HG02678 (cell line): Measurements from ENCODE around the gene BLTP3B.

ENCODE experiments used
- ATAC-seq: cut with Tn5 transposase; IDR thresholded peaks from one replicate; pipeline ENCODE4 v1.9.1; 2021; ENCODE audit warnings: mild to moderate bottlenecking, moderate library complexity; ENCODE audit not compliant: unreplicated experiment

The BLTP3B gene

DNA sequence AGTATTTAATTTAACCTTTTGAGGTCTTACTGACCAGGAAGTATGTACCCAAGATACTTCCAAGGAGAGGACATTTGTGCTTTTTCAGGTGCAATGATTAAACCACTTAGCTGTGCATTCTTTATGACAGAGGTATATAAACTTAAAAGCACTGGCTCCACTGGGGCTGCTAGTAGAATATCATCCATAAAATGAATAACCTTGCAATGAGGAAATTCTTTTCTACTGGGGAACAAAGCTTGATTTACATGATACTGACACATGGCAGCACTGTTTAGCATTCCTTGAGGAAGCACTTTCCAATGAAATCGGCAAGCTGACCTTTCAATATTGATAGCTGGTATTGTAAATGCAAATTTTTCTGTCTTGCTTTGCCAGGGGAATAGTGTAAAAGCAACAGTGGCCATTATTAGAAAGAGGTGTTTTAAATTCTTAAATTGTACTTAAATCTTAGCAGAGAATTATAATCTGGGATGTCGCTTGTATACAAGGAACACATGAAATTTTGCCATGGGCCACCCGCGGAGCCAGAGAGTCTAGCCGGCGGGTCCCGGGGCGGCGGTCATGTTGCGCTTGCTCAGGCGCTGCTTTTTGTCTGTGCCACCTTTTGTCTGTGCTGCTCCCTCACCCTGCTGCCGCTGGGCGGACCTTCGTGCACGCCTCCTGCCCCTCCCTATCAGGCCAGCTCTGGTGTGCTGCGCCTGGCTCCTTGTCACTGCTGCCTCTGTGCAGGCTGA lies 20.9 kb upstream of the BLTP3B start:
- ATAC-seq, result peak; percentile 100

- no peak for ATAC-seq
These were observed 16.9 kb upstream of the BLTP3B start for GRCh38 chr12:100159391-100160104.

DNA sequence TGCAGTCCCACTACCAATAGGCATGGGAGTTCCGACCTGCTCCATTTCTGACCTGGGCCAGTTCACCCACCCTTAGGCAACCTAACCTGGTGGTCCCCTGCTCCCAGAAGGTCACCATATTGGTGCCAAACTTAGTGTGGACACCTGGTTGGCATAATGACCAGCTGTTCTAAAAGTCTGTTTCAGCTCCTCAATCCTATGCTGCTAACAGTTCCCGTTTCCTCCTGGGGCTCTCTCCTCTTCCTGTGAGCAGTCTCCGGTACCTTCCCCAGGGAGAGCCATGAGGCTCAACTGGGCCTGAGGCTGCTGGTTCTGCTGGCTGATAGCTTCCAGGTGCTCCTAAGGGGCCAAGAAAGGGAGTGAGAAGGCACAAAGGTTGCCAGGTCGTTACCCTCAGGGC lies 15.9 kb upstream of the BLTP3B start:
- no peak for ATAC-seq

DNA sequence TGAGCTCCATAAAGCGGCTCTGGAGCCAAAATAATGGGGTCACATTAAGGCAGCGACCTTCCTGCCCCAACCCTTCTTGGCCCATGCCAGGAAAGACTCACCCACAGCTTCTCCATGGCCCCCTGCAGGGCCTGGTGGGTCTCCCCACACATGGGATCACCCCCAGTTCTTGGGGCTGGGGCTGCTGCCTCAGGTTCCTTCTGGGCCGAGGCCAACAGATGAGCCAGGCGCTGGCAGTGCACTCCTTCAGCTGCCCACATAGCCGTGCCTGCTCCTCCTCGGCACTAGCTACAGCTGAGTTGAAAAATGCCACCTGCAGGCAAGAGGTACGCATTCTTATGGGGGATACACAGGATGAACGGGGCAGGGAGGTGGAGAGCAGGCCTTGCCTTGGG lies 14.8 kb upstream of the BLTP3B start:
- ATAC-seq, result no peak

- ATAC-seq, result no peak
These were observed 14.2 kb upstream of the BLTP3B start for GRCh38 chr12:100156731-100157426.

GRCh38 chr12:100154474-100155247 lies 12.0 kb upstream of the BLTP3B start:
- peak; percentile 75 for ATAC-seq

GRCh38 chr12:100153131-100153530 lies 10.5 kb upstream of the BLTP3B start:
- ATAC-seq, result no peak

GRCh38 chr12:100151769-100152168 lies 9.1 kb upstream of the BLTP3B start:
- no peak for ATAC-seq

- no peak for ATAC-seq
These were observed 3.6 kb upstream of the BLTP3B start for GRCh38 chr12:100146252-100146651.

- ATAC-seq, result no peak
These were observed 3.0 kb upstream of the BLTP3B start for GRCh38 chr12:100145643-100146042.

DNA sequence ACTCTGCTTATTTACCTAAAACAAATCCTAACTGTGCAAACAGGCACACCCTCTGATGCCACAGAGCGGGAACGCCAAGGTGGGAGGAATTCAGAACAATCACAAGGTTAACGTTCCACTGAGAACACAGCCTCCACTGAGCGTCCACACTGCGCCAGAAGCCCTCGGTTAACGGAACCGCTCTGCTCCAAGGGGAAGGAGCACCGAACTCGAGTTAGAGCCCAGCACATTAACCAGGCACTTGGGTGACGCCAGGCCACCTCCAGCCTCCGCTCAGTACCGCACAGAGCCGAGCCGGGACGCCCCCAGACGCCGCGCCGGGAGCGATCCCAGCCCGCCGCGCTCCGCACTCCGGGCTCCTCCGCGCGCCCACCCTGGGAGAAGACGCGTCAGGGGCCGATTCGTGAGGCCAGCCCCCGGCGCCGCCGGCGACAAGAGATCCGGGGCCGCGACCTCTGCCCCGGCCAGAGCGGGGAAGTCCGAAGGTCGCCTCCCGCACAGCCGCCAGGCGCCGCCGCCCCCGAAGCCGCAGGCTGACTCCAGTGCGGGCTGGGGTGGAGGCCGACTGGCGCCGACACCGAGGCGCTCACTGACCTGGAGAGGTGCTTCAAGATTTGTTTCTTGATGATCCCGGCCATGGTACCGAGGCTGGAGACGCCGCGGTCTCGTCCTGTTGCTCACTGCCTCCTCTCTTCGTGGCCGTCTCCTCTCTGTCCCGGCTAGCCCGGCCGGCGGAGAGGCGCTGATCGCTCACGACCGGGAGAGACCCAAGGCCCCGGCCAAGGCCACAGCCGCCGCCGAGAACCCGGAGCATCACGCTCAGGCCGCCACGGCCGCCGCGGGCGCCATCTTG lies 450 bp downstream of the BLTP3B start:
- ATAC-seq, result peak; percentile 43

DNA sequence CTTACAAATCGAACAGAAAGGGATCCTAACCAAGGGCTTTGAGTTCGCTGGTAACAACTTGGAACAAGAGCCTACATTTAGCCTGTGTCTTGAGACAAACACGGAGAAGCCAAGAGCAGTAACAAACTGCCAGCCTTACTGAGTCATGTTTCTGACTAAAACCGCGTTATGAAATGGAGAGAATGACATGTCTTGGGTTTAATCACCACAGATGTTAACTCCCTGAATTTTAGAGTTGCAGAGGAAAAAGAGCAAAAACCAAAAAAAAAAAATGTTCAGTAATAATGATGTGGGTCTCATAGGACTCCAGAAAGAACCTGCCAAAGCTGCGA lies 1.0 kb downstream of the BLTP3B start:
- peak; percentile 26 for ATAC-seq

DNA sequence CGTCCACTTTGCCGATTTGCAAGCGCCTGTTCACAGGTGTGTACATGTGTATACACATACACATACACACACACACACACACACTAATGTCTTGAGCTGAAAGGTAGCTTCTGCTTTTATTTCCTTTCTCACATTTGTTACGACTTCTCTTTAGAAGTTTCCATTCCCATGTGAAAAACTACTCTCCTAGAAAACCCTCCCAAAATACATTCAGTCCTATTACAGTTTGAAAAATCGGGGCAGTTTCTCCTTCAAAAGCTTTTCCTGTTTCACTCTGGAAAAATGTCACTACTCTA lies 3.9 kb downstream of the BLTP3B start:
- no peak for ATAC-seq

DNA sequence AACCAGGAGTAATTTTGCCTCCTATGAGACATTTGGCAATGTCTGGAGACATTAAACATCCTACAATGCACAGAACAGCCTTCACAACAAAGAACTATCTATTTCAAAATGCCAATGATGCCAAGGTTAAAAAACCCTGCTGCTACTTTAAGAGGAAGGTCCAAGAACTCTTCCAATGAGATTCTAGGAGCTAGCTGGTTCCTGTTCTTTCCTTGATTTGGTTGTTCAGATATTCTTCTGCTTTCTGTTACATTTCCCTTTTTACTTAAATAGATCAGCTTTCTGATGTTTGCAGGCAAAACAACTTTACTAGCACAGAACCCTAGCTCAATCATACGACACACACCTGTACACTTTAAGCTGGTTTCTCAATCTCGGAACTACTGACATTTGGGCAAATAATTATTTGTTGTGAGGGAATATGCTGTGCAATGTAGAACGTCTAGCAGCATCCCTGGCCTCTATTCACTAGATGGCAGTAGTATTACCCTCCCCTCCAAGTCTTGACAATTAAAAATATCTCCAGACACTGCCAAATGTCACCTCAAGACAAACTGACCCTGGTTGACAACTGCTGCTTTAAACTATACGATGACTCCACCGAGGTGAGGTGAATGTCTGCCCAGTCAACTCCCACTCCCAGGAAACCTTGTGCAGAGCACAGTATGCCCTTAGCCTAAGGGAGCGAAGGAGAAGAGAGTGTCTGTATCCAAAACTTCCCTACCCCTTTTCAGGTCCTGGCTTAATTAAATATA lies 4.4 kb downstream of the BLTP3B start:
- ATAC-seq, result no peak

DNA sequence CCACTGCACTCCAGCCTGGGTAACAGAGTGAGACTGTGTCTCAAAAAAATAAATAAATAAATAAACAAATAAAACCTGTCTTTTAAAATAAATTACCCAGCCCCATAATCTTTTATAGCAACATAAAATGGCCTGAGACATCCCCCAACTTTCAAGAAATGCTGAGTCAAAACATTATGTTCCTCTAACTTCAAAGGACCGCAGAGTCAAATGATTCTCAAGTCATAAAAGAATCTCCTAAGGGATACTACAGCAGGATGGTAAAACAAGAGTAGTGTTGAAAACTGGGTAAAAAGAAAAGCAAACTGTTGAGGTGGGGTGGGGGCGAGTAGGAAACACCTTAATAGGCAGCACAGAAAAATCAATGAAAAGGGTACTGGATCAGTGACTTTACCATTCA lies 9.5 kb downstream of the BLTP3B start:
- ATAC-seq, result no peak

- ATAC-seq, result no peak
These were observed 14.2 kb downstream of the BLTP3B start for GRCh38 chr12:100128512-100128908.

- ATAC-seq, result no peak
These were observed 14.7 kb downstream of the BLTP3B start for GRCh38 chr12:100127766-100128511.

DNA sequence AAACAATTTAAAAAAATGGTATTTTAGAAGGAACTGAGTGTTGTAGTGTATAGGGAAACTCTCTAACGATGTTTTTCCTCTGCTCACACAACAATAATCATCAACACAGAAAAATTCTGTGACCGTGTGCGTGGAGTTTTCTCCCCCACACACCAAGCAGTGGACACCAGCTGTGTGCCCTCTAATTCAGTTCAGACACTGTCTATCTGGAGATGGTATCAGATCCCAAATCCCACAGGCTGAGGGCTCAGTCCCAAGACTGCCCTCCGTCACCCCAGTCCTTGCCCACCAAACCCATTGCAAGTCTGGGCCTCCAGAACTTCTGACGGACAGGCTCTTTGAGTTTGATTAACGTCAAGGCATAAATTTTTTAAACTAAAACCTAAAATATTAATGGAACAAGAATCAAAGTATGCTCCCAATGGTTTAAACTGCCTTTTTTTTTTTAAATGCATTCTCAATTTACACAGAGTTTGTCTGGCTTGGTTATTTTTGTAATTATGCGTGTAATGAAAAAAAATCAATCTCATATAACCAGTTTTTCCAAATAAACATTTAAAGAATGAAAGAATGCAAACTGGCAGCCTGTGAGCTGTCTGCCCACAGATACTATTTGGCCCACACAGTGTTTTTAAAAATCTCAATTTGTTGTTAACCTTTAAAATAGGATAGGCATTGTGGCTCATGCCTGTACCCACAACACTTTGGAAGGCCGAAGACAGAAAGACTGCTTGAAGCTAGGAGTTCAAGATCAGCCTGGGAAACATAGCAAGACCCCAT lies 19.2 kb downstream of the BLTP3B start:
- no peak for ATAC-seq
